GM18907 (cell line): Measurements from ENCODE around the gene DTX1.

Source experiments
- ATAC-seq: cut with Tn5 transposase; IDR thresholded peaks from one replicate; pipeline ENCODE4 v1.9.1; 2021; ENCODE audit warnings: mild to moderate bottlenecking, moderate library complexity; ENCODE audit not compliant: unreplicated experiment

The DTX1 gene

GRCh38 chr12:113055594-113056380, 743 bp upstream of the DTX1 start:
- ATAC-seq, result no peak

- no peak for ATAC-seq
Measured at GRCh38 chr12:113056381-113056630, 224 bp upstream of the DTX1 start.

- no peak for ATAC-seq
Measured at GRCh38 chr12:113057565-113058485, 1.3 kb downstream of the DTX1 start.

- no peak for ATAC-seq
Measured at GRCh38 chr12:113058553-113058952, 2.0 kb downstream of the DTX1 start.

GRCh38 chr12:113059071-113059595, 2.6 kb downstream of the DTX1 start:
- ATAC-seq, result no peak

GRCh38 chr12:113060336-113060960, 3.9 kb downstream of the DTX1 start:
- ATAC-seq, result no peak

- ATAC-seq, result no peak
Measured at GRCh38 chr12:113061061-113061694, 4.6 kb downstream of the DTX1 start.

GRCh38 chr12:113062502-113063395, 6.2 kb downstream of the DTX1 start:
- ATAC-seq, result no peak

GRCh38 chr12:113063396-113064350, 7.1 kb downstream of the DTX1 start:
- ATAC-seq, result no peak

- ATAC-seq, result no peak
Measured at GRCh38 chr12:113064395-113065125, 8.0 kb downstream of the DTX1 start.

- ATAC-seq, result no peak
Measured at GRCh38 chr12:113065126-113066007, 8.8 kb downstream of the DTX1 start.

GRCh38 chr12:113066813-113067400, 10.4 kb downstream of the DTX1 start:
- no peak for ATAC-seq

- ATAC-seq, result no peak
Measured at GRCh38 chr12:113067987-113068935, 11.7 kb downstream of the DTX1 start.

- ATAC-seq, result no peak
Measured at GRCh38 chr12:113069149-113069548, 12.6 kb downstream of the DTX1 start.

GRCh38 chr12:113069751-113070116, 13.2 kb downstream of the DTX1 start:
- no peak for ATAC-seq
